Neuronal stem cell (in vitro differentiated cells): ENCODE results near the gene FADS2.
A peak's percentile ranks its signal among the peaks of the same experiment; 100 is the strongest.

Source experiments
- DNase-seq: peaks from one replicate; pipeline ENCODE4 v3.0.0-alpha.2; 2013; ENCODE audit warnings: low spot score
- H2AFZ ChIP-seq: one replicate; pipeline ENCODE4 v1.6.1; 2013; ENCODE audit warnings: mild to moderate bottlenecking, low read length, inconsistent platforms
- H2AK5ac ChIP-seq: 2 replicates; pipeline ENCODE4 v1.6.1; 2013; ENCODE audit warnings: low read depth, mild to moderate bottlenecking, inconsistent platforms, low read length, moderate library complexity, mixed read lengths
- H2BK120ac ChIP-seq: 2 replicates; pipeline ENCODE4 v1.6.1; 2013; ENCODE audit warnings: low read depth, mild to moderate bottlenecking, inconsistent platforms, low read length, moderate library complexity, mixed read lengths
- H2BK12ac ChIP-seq: one replicate; pipeline ENCODE4 v1.6.1; 2013; ENCODE audit warnings: low read length, inconsistent platforms
- H2BK15ac ChIP-seq: 2 replicates; pipeline ENCODE4 v1.6.1; 2013; ENCODE audit warnings: mild to moderate bottlenecking, low read length, inconsistent platforms, mixed read lengths
- H2BK5ac ChIP-seq: one replicate; pipeline ENCODE4 v1.6.1; 2013; ENCODE audit warnings: inconsistent platforms, mild to moderate bottlenecking, low read length, moderate library complexity
- H3K14ac ChIP-seq: one replicate; pipeline ENCODE4 v1.6.1; 2013; ENCODE audit warnings: low read length, inconsistent platforms
- H3K18ac ChIP-seq: 2 replicates; pipeline ENCODE4 v1.6.1; 2013; ENCODE audit warnings: low read length, inconsistent platforms
- H3K23ac ChIP-seq: 2 replicates; pipeline ENCODE4 v1.6.1; 2013; ENCODE audit warnings: low read depth, mild to moderate bottlenecking, mixed read lengths, low read length, inconsistent platforms; ENCODE audit not compliant: poor library complexity
- H3K27ac ChIP-seq: replicated peaks from 3 replicates; pipeline ENCODE4 v1.5.1; 2013; ENCODE audit warnings: low read length, inconsistent platforms
- H3K27me3 ChIP-seq, 3 experiments: 2 replicates each; pipeline ENCODE4 v1.6.1; 2013; ENCODE audit warnings: low read length in 3 of 3, mild to moderate bottlenecking in 2 of 3, inconsistent platforms in 1 of 3, low read depth in 1 of 3, mixed read lengths in 1 of 3, moderate library complexity in 1 of 3; ENCODE audit not compliant: control insufficient read depth in 3 of 3, insufficient read depth in 3 of 3
- H3K36me3 ChIP-seq, 2 donors: replicated peaks in 1 of 2; 2 replicates each; pipeline ENCODE4 v1.6.1; 2013; ENCODE audit warnings: low read length in 2 of 2; ENCODE audit not compliant: control insufficient read depth in 2 of 2, insufficient read depth in 2 of 2
- H3K4ac ChIP-seq: 2 replicates; pipeline ENCODE4 v1.6.1; 2013; ENCODE audit warnings: inconsistent platforms, mild to moderate bottlenecking, low read length, moderate library complexity
- H3K4me1 ChIP-seq, 2 donors: 1 replicate in 1 of 2; 2 replicates in 1 of 2; pipeline ENCODE4 v1.6.1; 2013; ENCODE audit warnings: low read length in 2 of 2, low read depth in 1 of 2; ENCODE audit not compliant: control insufficient read depth in 2 of 2, insufficient read depth in 1 of 2
- H3K4me2 ChIP-seq: one replicate; pipeline ENCODE4 v1.6.1; 2013; ENCODE audit warnings: mild to moderate bottlenecking, low read length, inconsistent platforms; ENCODE audit not compliant: insufficient read depth, poor library complexity, severe bottlenecking
- H3K4me3 ChIP-seq, 2 donors: 2 replicates each; pipeline ENCODE4 v1.5.1; 2013; ENCODE audit warnings: low read length in 2 of 2, mild to moderate bottlenecking in 2 of 2, inconsistent platforms in 1 of 2, moderate library complexity in 1 of 2
- H3K79me1 ChIP-seq: one replicate; pipeline ENCODE4 v1.6.1; 2013; ENCODE audit warnings: low read depth, mild to moderate bottlenecking, inconsistent platforms, low read length, moderate library complexity
- H3K9ac ChIP-seq: one replicate; pipeline ENCODE4 v1.6.1; 2013; ENCODE audit warnings: mild to moderate bottlenecking, low read depth, low read length, inconsistent platforms; ENCODE audit not compliant: poor library complexity
- H3K9me3 ChIP-seq, 2 donors: replicated peaks in 1 of 2; 2 replicates each; pipeline versions ENCODE3 to v1.6.1; 2013; ENCODE audit warnings: low read length in 2 of 2, mild to moderate bottlenecking in 2 of 2, inconsistent platforms in 1 of 2, low read depth in 1 of 2, mixed read lengths in 1 of 2, moderate library complexity in 1 of 2; ENCODE audit not compliant: control insufficient read depth in 2 of 2, insufficient read depth in 1 of 2
- H4K8ac ChIP-seq: one replicate; pipeline ENCODE4 v1.6.1; 2013; ENCODE audit warnings: low read depth, mild to moderate bottlenecking, inconsistent platforms, low read length, moderate library complexity
- H4K91ac ChIP-seq: one replicate; pipeline ENCODE4 v1.6.1; 2013; ENCODE audit warnings: low read length, low read depth, mild to moderate bottlenecking, inconsistent platforms; ENCODE audit not compliant: poor library complexity
- WGBS, 2 donors: extraction: QIAGEN DNeasy Blood & Tissue Kit; methylation state at CpG; one replicate each; pipeline ENCODE4 v1.1.7; 2013; ENCODE audit warnings: missing lambda C conversion rate in 2 of 2, mixed read lengths in 1 of 2; ENCODE audit not compliant: insufficient read length in 2 of 2, insufficient replicate concordance in 1 of 2; ENCODE audit errors: extremely low coverage in 2 of 2; 5-methylcytosine and 5-hydroxymethylcytosine counted together

Gene FADS2

GRCh38 chr11:61892085-61892370 is 63.9 kb downstream of the FADS2 start:
- H2BK12ac ChIP-seq, result no peak overlapping the region
- no peak overlapping the region for H3K27ac ChIP-seq
- peak overlapping the region; percentile 98 for H2AFZ ChIP-seq
- peak overlapping the region; percentile 96 for H3K23ac ChIP-seq
- H2AK5ac ChIP-seq, result peak overlapping the region; percentile 86
- peaks cover 0 to 2% of the 10 kb centered on the region in 2 donors for H3K9me3 ChIP-seq
- H3K36me3 ChIP-seq, result no peaks in the 10 kb centered on the region
- H3K14ac ChIP-seq, result peak overlapping the region; percentile 51
- peaks cover 10% of the 10 kb centered on the region in 2 donors for H3K4me1 ChIP-seq
- no peak overlapping the region for H2BK5ac ChIP-seq
- peak overlapping the region; percentile 95 for H3K18ac ChIP-seq
- WGBS, 2 donors, result no CpG with 5 or more reads among the region's 12 CpGs
- H2BK15ac ChIP-seq, result peak overlapping the region; percentile 57
- H3K4me2 ChIP-seq, result peak overlapping the region; percentile 83
- peak overlapping the region; percentile 89 for H2BK120ac ChIP-seq
- no peak overlapping the region for H3K4ac ChIP-seq
- peaks cover 0 to 19% (median 0%) of the 10 kb centered on the region in 3 experiments for H3K27me3 ChIP-seq
- peak overlapping the region; percentile 53 for H3K9ac ChIP-seq
- no peak overlapping the region for H4K91ac ChIP-seq
- peak overlapping the region; percentile 56 to 81 for H3K4me3 ChIP-seq
- no peak for DNase-seq
- H3K79me1 ChIP-seq, result no peaks in the 10 kb centered on the region
- H4K8ac ChIP-seq, result no peak overlapping the region

GRCh38 chr11:61893981-61894380 is 65.9 kb downstream of the FADS2 start:
- Histone ChIP-seq H3K4me1 (peaks cover 10 to 11% of the 10 kb centered on the region in 2 donors), H3K9me3 (no peaks in the 10 kb centered on the region), H3K23ac (no peak overlapping the region), H3K27ac (no peak overlapping the region), H2BK15ac (no peak overlapping the region), H3K4me3 (no peak overlapping the region), H3K36me3 (no peaks in the 10 kb centered on the region), H2AK5ac (no peak overlapping the region), H2AFZ (no peak overlapping the region), H4K91ac (no peak overlapping the region), H3K9ac (no peak overlapping the region), H3K4ac (no peak overlapping the region), H2BK120ac (no peak overlapping the region), H3K14ac (no peak overlapping the region), H4K8ac (no peak overlapping the region), H3K79me1 (no peaks in the 10 kb centered on the region), H2BK5ac (no peak overlapping the region), H3K18ac (no peak overlapping the region), H3K4me2 (no peak overlapping the region), H2BK12ac (no peak overlapping the region), H3K27me3 (peaks cover 0 to 19% (median 0%) of the 10 kb centered on the region in 3 experiments)
- DNase-seq, result no peak
- whole genome bisulfite sequencing, 2 donors, result no CpG with 5 or more reads among the region's 5 CpGs

DNA sequence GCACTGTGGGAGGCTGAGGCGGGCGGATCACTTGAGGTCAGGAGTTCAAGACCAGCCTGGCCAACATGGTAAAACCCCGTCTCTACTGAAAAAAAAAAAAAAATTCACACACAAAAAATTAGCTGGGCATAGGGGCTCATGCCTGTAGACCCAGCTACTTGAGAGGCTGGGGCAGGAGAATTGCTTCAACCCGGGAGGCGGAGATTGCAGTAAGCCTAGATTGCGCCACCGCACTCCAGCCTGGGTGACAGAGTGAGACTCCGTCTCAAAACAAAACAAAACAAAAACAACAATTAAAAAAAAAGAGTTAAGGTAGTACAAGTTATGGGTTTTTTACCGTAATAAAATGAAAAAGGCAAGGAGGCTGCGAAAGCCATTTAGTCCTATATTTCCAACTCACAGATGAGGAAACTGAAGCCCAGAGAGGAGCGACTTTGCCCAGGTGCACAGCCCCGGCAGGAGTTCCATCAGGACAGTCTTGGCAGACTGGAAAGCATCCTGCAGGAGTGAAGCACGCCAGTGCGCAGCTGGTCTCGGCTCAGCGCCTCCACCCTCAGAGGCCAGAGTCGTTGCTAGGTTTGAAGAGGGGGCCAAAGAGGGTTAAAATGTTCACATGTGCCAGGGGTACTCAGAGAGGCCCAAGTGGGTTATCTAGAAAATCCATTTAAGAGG is 67.1 kb downstream of the FADS2 start:
- Histone ChIP-seq H3K36me3 (no peaks in the 10 kb centered on the region), H2BK5ac (no peak overlapping the region), H4K91ac (no peak overlapping the region), H2BK12ac (no peak overlapping the region), H3K4me3 (no peak overlapping the region), H3K4me2 (no peak overlapping the region), H3K4ac (no peak overlapping the region), H2AK5ac (no peak overlapping the region), H3K18ac (no peak overlapping the region), H3K14ac (no peak overlapping the region), H2AFZ (no peak overlapping the region), H4K8ac (no peak overlapping the region), H2BK120ac (no peak overlapping the region), H3K9me3 (no peaks in the 10 kb centered on the region), H3K23ac (no peak overlapping the region), H3K27ac (no peak overlapping the region), H3K9ac (no peak overlapping the region), H3K27me3 (peaks cover 0 to 17% (median 0%) of the 10 kb centered on the region in 3 experiments), H2BK15ac (no peak overlapping the region), H3K79me1 (no peaks in the 10 kb centered on the region), H3K4me1 (peaks cover 9 to 10% of the 10 kb centered on the region in 2 donors)
- no CpG with 5 or more reads among the region's 17 CpGs for WGBS, 2 donors
- DNase-seq, result no peak

DNA sequence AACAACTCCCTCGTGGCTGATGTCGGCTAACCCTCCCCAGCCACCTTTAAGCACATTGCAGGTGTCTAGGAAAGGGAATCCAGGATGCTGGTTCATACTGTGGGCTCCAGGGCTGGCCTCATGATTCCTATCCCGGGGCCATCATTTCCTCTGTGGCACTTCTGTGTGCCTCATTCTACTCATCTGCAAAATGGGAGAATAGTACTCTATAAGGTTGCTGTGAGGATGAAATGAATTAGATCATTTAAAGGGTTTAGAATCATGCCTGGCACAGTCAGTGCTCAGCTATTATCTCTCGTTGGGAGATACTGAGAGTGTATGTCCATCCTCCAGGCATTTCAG is 67.6 kb downstream of the FADS2 start:
- no peak overlapping the region for H2BK12ac ChIP-seq
- H3K9me3 ChIP-seq, result no peaks in the 10 kb centered on the region
- H3K27me3 ChIP-seq, result peaks cover 0 to 12% (median 0%) of the 10 kb centered on the region in 3 experiments
- H2BK120ac ChIP-seq, result no peak overlapping the region
- H3K4me2 ChIP-seq, result no peak overlapping the region
- H2BK15ac ChIP-seq, result peak overlapping the region; percentile 55
- H3K18ac ChIP-seq, result no peak overlapping the region
- H4K8ac ChIP-seq, result no peak overlapping the region
- H3K9ac ChIP-seq, result no peak overlapping the region
- H3K36me3 ChIP-seq, result no peaks in the 10 kb centered on the region
- H3K4ac ChIP-seq, result no peak overlapping the region
- peaks cover 5 to 6% of the 10 kb centered on the region in 2 donors for H3K4me1 ChIP-seq
- H3K4me3 ChIP-seq, result no peak overlapping the region
- H3K27ac ChIP-seq, result no peak overlapping the region
- DNase-seq, result no peak
- no CpG with 5 or more reads among the region's 4 CpGs for WGBS, 2 donors
- H3K79me1 ChIP-seq, result no peaks in the 10 kb centered on the region
- H2BK5ac ChIP-seq, result no peak overlapping the region
- H4K91ac ChIP-seq, result no peak overlapping the region
- H3K23ac ChIP-seq, result no peak overlapping the region
- H2AK5ac ChIP-seq, result peak overlapping the region; percentile 63
- no peak overlapping the region for H3K14ac ChIP-seq
- H2AFZ ChIP-seq, result no peak overlapping the region
